SKM-1 treated with dmso at 0.1 percent for 144 hours (cell line): Measurements from ENCODE around the gene PRKCSH.
"Not testable (repeated sequence)": the region's sequence is repeated elsewhere in the genome, so short reads cannot be mapped to it uniquely, and the experiment has no call there.

Experiments
- DNase-seq: peaks from one replicate; lab custom pipeline; 2025; ENCODE audit not compliant: unreplicated experiment; lab: John Stamatoyannopoulos, UW

Gene PRKCSH

DNA sequence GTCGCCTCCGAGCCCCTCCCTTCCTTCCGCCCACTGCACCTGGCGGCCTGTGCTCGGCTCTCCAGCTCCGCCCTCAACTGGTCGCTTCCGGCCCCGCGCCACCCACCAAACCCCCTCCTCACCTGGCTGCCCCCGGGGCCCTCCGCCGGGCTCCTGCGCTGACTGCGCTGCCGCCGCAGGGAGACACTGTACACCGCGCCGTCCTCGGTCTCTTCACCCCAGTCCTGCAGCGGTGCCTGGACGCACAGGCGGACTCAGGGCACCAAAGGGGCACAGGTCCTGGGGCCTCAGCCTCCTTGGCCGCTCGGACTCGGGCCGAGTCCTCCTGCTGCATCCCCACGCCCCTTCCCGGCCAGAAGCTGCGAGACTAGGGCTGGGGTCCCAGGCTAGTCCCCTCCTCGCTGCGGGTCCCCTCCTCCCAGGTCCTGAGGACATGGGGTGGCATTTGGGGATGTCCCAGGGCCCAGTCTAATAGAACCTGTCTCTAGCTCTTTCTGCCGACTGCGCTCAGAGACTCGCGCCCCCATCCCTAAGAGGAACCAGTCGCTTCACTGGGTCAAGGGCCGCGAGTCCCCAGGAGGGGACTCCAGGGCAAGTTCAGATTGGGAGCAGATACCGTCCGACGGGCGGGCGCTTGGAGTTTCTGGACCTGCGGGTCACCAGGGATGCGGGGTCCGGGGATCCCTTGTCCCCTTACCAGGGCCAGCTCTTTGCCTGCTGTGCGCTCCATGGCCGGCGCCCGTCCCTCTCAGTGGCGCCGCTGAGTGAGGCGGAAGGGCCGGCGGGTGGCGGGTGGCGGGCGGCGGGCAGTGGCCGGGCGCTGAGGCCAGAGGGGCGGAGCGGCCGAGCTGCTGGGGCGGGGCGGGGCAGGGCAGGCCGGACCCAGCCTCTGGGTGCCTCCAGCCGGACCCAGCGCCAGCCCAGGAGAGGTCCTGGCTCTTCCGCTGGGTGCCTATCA is 16.6 kb upstream of the PRKCSH start, which contains the start of gene RGL3:
TSS of gene RGL3 (minus strand) at position 766 of the 958 bp plus-strand sequence. CDS start at position 730, 36 bp downstream.
- no peak for DNase-seq

DNA sequence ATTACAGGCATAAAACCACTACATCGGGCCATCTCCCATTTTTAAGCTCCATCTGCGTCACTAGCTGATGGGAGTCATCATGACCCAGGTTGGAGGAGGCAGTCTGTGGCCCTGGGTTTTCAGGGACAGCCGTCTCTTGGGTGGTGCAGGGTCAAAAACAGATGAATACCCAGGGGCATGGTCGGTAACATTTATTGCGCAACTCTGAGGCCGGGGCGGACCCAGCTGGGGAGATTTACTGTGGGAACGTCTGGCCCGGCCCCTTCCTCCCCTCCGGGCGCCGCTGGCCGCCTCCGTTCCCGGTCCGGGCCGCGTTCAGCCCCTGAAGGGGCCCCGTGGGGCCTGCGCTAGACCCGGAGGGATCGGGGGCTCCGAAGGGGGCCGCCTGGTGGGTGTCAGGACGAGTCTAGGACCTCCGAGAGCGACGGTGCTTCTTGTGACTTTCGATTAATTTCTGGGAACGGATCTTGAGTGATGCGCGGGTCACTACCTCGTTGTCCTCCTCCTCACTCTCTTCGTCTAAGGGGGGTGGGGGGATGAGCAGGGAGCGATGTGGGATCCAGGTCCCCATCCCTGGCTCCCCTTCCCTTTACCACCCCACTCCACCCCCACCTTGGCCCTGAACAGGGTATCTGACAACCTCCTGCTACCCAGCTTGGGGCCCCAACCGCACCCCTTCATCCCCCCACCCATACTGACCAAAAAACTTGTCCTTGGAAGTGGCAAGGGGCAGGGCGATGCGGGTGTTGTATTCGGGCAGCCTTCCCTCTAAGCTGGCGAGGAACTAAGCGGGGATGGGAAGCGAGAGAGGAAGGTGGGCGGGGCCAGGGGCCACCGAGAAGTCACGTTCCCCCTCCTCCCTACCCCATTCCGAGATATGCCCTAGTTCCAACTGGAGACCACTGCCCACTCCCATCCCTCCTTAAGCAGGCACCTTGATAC is 14.7 kb upstream of the PRKCSH start:
- DNase-seq = no peak

DNA sequence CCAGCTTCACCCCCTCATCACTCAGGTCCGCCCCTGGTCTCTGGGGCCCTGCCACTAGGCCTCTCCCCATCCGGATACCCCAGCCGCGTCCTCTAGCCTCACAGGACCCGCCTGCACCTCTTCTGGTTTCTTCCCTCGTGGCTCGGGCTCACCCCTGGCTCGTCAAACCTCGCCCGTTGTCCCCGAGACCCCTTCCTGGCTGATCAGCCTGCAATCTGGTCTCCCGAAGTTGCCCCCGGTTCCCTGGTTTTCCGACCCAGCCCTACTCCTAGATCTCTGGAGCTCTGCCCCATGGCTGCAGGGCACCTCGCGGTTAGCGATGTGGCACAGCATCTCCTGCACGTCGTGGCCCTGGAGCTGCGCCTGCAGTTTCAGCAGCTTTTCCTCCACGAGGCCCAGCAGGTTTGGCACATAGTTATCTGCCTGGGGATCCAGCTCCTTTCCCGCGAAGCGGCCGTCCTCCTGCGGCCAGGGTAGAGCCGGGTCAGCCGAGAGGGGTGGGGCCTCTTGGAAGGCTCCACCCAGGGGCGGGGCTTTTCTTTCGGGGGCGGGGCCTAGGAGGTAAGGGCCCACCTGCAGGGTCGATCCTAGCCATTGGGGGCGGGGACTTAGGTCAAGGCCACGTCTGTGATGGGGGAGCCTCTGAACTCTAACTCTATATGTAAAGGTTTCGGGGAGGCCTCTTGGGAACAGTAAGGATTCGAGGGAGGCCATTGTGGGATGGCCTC is 13.9 kb upstream of the PRKCSH start:
- no peak for DNase-seq

DNA sequence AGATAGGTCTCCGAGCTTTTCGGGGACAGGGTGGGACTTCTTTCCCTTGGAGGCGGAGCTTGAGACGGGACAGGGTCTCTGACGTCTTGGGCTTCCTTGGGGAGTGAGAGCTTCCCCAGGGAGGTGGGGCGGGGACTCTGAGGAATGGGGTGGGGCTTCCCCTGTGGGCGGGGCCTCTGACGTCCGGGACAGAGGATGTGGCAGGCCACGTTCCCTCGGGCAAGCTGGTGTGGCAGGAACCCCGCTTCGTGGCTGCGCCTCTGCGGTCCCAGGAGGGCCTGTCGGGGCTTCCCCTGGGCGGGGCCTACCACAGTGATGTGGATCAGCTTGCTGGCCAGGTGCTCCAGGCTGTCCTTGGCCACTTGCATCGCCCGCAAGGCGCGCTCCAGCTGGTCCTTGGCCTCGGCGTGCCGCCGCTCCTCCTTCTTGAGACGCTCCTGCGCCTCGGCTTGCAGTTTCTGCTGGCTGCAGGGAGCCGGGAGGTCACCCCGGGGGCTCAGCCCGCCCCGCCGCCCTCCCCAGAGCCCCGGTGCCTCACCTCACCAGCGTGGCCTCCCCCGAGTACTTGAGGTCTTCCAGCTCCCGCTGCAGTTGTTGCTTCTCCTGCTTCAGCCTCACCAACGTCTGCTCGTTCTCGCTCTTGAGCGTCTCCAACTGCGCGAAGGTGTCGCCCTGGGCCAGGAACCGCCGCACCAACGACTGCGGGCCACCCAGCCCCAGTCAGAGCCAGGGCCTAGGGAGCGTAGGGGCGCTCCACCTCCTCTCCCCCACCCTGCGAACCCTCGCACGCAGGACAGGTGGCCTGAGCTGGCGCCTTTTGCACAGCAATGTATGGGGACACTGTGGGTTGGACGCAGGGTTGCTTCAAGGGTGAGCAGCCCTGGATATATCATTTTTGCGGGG is 13.0 kb upstream of the PRKCSH start:
- DNase-seq = no peak

- DNase-seq = no peak
Measured at GRCh38 chr19:11423164-11423790, 12.2 kb upstream of the PRKCSH start.

GRCh38 chr19:11423791-11424181 is 11.6 kb upstream of the PRKCSH start:
- no peak for DNase-seq

DNA sequence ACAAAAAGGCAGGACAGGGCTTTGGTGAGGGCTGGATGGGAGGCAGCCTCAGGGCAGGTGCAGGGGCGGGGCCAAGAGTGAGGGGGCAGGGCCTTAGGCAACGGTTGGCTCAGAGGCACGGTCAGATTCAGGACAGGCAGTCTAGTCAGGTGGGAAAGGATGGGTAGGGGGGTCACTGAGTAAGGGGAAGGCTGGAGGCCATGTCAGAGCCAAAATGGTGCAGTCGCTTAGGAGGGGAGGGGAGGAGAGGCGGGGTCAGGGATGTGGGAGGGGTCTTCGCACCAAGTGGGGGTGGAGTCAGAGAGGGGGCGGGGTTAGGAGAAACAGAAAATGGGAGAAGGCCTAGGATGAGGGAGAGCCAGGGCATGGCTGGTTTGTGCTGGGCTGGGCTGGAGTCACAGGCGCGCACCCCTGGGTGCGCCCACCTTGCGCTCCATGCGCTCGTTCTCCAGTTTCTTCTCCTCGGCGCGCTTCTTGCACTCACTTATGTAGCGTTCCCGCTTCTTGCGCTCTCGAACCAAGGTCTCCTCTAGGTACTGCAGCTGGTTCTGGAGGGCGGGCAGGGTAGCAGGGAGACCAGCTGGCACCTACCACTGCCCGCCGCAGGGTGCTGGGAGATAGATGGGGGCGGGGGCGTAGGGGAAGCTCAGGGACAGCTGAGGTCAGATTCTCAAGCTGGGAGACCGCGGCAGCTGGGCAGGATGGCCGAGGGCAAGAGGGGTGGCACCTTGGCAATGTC is 9.5 kb upstream of the PRKCSH start:
- DNase-seq = no peak

- DNase-seq = no peak
Measured at GRCh38 chr19:11426656-11427055, 8.8 kb upstream of the PRKCSH start.

DNA sequence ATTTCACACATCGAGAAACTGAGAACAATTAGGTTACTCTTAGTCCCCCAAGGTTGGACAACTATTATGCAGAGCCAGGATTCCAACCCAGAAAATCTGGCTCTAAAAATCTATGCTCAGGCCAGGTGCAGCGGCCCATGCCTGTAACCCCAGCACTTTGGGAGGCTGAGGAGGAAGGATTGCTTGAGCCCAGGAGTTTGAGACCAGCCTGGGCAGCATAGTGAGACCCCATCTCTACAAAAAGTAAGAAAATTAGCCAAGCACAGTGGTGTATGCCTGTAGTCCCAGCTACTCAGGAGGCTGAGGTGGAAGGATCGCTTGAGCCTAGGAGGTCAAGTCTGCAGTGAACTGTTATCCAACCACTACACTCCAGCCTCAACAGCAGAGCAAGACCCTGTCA is 1.9 kb upstream of the PRKCSH start:
- not testable (repeated sequence) for DNase-seq

- no peak for DNase-seq
Measured at GRCh38 chr19:11434703-11435056, 755 bp upstream of the PRKCSH start.

GRCh38 chr19:11435833-11436313 is 438 bp downstream of the PRKCSH start:
- no peak for DNase-seq

DNA sequence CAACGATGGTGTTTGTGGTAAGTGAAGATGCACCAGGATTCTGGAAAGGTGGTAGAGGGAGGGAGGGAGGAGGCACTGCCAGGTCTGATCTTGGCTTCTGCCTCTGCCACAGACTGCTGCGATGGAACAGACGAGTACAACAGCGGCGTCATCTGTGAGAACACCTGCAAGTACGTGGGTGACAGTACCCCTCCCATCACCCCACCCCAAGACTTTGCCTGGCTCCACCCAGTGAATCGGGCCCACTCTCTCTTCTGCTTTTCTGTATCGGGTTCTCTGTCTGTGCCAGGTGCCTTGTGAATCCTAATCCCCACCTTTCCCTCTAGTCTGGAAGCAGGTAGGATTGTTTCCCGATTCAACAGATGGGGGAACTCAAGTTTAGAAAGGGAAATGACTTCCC is 2.5 kb downstream of the PRKCSH start:
- no peak for DNase-seq

DNA sequence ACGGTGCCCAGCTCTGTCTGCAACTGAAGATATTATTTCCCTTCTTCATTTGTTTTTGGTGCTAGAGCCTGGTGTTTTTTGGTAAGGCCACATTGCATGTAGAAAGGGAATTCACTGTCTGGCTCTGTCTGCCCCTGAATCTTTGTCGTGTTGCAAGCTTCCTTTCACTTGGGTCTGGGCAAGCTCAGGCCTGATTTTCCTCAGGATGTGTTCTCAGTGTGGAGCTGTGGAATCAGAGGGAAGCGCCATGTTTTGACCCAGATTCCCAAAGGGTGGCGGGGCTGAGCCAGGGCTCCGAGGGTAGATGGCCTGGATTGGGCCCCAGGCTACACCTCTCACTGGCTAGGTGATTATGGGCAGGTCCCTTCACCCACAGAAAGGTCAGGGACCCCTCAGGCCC is 8.6 kb downstream of the PRKCSH start:
- no peak for DNase-seq

DNA sequence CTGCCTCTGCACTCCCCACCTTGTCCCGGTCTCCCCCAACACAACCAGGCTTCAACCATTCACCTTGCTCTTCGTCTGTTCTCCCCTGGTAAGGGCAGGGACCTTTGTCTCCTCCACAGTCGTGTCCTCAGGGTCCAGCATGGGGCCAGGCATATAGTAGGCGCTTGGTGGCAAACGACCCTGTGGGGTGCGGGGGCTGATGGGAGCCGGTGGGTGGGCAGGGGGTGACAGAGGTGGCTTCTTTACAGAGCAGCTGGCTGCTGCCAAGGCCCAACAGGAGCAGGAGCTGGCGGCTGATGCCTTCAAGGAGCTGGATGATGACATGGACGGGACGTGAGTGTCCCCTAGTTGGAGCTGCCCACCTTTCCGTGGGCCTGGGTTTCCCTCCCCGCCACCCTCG is 9.7 kb downstream of the PRKCSH start:
- no peak for DNase-seq

GRCh38 chr19:11446271-11446651 is 10.8 kb downstream of the PRKCSH start:
- no peak for DNase-seq

DNA sequence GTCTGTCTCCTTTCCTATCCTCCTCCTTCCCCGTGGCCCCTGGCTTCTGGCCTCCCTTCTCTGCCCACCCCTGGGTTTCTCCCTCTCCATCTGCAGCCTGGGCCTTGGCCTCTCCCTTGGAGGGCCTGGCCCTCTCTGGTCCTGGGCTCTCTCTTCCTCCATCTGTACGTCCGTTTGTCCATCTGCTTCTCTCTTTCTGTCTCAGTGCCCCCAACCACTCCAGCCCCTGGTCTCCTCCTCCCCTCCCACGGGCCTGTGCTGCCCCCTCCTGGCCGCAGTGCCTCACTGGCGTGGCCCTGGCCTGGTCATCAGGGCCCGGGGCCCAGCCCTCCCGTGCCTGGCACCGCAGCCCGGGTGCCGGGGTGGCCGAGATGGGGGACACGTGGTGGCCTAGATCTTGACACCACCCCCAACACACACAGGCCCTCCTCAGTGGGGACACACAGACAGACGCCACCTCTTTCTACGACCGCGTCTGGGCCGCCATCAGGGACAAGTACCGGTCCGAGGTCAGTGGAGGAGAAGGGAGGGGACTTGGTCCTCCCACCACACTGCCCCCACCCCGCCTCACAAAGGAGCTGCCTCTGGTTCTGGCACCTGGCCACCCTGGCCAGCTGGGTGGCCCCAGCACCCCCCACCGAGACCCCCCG is 11.3 kb downstream of the PRKCSH start:
- peak; percentile 15 for DNase-seq

DNA sequence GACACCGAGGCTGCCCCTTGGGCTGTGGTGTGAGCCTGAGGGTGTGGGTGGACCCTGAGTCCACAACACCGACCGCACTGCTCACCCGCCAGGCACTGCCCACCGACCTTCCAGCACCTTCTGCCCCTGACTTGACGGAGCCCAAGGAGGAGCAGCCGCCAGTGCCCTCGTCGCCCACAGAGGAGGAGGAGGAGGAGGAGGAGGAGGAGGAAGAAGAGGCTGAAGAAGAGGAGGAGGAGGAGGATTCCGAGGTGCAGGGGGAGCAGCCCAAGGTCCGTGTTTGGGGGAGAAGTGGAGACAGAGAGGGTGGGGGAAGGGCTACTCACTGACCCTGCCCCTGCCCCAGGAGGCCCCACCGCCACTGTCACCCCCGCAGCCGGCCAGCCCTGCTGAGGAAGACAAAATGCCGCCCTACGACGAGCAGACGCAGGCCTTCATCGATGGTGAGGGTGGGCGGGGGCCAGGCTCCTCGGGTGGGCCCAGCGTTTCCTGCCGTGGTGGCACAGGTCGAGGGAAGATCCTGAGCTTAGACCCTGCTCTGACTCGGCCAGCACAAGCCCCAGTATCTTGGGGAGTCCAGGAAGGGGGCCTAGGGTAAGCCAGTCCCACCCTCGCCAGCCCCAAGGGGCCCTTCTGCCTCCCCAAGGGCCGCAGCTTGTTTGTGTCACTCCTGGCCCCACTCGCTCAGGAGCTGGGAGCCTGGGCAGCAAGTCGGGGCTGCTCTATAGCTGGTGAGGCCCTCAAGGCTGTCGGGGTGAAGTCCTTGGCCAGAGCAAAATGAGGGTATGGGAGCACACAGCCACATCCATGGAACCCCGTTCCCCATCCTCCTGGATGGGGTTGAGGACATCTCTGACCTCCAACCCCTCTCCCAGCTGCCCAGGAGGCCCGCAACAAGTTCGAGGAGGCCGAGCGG is 12.2 kb downstream of the PRKCSH start:
- no peak for DNase-seq
